A673 (cell line): ENCODE results near the gene TSPEAR. TPM values are rescaled to one million over a fixed set of nuclear protein-coding genes. Genes with fewer than 3 reads are reported as not detected.

Experiments
- BruUV-seq: library from RNA; stranded (reverse); fragments of 400-500 nt; replicated peaks from 2 replicates; lab custom pipeline; 2021; lab: Mats Ljungman, UMichigan
- CTCF ChIA-PET: fragments of 300-600 bp; sonication (Branson Sonifier 250); formaldehyde crosslinking; loops from one replicate; lab custom pipeline; 2022; ENCODE audit warnings: antibody characterized with exemption; lab: Charles Lee
- POLR2A ChIA-PET: fragments of 300-600 bp; sonication (Branson Sonifier 250); formaldehyde crosslinking; loops from one replicate; lab custom pipeline; 2022; ENCODE audit warnings: antibody characterized with exemption; ENCODE audit not compliant: low non-redundant PET; lab: Charles Lee
- DNase-seq: peaks from one replicate; pipeline ENCODE4 v3.0.0-alpha.2; 2015; ENCODE audit warnings: low spot score
- H3K27ac ChIP-seq: fragments of 200-600 bp; sonication (generic); 2 replicates; pipeline ENCODE4 v1.5.1; 2016; ENCODE audit warnings: mixed run types, low read depth, mild to moderate bottlenecking, mixed read lengths, antibody characterized with exemption, low read length; ENCODE audit not compliant: poor library complexity, severe bottlenecking
- H3K27me3 ChIP-seq: fragments of 200-600 bp; sonication (generic); replicated peaks from 2 replicates; pipeline ENCODE4 v1.6.1; 2017; ENCODE audit warnings: mixed run types, low read depth, mild to moderate bottlenecking, mixed read lengths, antibody characterized with exemption, low read length; ENCODE audit not compliant: insufficient read depth, poor library complexity
- H3K36me3 ChIP-seq: fragments of 200-600 bp; sonication (generic); 2 replicates; pipeline ENCODE4 v1.6.1; 2016; ENCODE audit warnings: mixed run types, mild to moderate bottlenecking, mixed read lengths, antibody characterized with exemption, low read length; ENCODE audit not compliant: insufficient read depth, poor library complexity, severe bottlenecking
- H3K4me1 ChIP-seq: fragments of 200-600 bp; sonication (generic); 2 replicates; pipeline ENCODE4 v1.6.1; 2017; ENCODE audit warnings: mixed run types, mild to moderate bottlenecking, mixed read lengths, antibody characterized with exemption, low read length; ENCODE audit not compliant: insufficient read depth, poor library complexity, severe bottlenecking
- H3K4me3 ChIP-seq: fragments of 200-600 bp; sonication (generic); 2 replicates; pipeline ENCODE4 v1.5.1; 2016; ENCODE audit warnings: low read depth, mixed run types, mild to moderate bottlenecking, mixed read lengths, low read length; ENCODE audit not compliant: poor library complexity, severe bottlenecking
- H3K9me3 ChIP-seq: fragments of 200-600 bp; sonication (generic); 2 replicates; pipeline ENCODE4 v1.6.1; 2016; ENCODE audit warnings: mixed run types, low read depth, mild to moderate bottlenecking, mixed read lengths, antibody characterized with exemption, low read length; ENCODE audit not compliant: poor library complexity, severe bottlenecking
- CTCF ChIP-seq: fragments of 300-800, 200-600 bp; sonication (generic); conservative IDR thresholded peaks from 2 replicates; pipeline ENCODE4 v1.5.1; 2017; ENCODE audit warnings: low read depth, mild to moderate bottlenecking, antibody characterized with exemption, low read length, moderate library complexity, mixed read lengths
- EZH2 ChIP-seq: fragments of 200-600 bp; sonication (generic); IDR thresholded peaks from 2 replicates; pipeline ENCODE4 v1.6.1; 2017; ENCODE audit warnings: borderline replicate concordance, low read depth, mild to moderate bottlenecking, mixed read lengths, antibody characterized with exemption, low read length; ENCODE audit not compliant: poor library complexity, severe bottlenecking
- intact Hi-C: fragments of 100-400 bp; cut with micrococcal nuclease; formaldehyde crosslinking; loops from one replicate; pipeline ENCODE4 v1.10.0; 2022; ENCODE audit not compliant: unreplicated experiment
- total RNA-seq: library from RNA; stranded (reverse); gene quantifications from 2 replicates; pipeline ENCODE4 v1.2.3, GENCODE V29; 2021

TSPEAR gene
- total RNA-seq, 1 experiment from 2014 or later, result 8.3 TPM

DNA sequence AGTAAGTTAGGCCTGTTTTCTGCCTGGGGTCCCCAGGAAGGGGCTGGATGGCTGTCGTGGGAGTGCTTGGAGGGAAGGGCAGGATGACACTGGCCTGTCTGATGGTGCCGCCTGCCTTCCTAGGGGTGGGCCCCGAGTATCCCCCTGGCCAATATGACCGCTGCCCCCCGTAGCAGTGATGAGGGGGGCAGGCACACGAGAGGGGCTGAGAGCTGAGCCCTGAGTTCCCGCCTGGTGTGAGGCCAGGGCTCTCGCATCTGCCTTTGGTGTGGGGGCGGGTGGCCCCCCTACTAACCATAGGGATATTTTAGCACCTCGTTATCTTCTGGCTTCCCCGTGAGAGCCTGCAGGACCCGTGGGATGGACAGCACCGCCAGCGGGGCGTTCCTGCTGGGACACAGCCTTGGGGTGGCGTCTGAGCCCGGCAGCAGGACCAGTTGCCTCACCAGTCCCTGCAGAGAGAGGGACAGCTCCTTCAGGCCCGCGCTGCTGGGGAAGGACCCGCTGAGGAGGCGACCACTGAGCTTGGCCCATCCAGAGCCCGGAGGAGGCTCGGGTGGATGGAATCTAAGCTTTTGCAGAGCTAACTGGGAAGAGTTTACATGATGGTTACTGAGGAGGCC lies 181.8 kb downstream of the TSPEAR start:
- H3K4me3 ChIP-seq, result no peak overlapping the region
- no peaks in the 10 kb centered on the region for H3K9me3 ChIP-seq
- TF ChIP-seq CTCF (no peak), EZH2 (no peak)
- ChIA-PET POLR2A (no interaction called here), CTCF (no interaction called here)
- no peaks in the 10 kb centered on the region for H3K27me3 ChIP-seq
- no TSS peak for BruUV-seq
- H3K4me1 ChIP-seq, result no peaks in the 10 kb centered on the region
- no peak for DNase-seq
- no peak overlapping the region for H3K27ac ChIP-seq
- no peaks in the 10 kb centered on the region for H3K36me3 ChIP-seq
- intact Hi-C loops, result no loop called here

DNA sequence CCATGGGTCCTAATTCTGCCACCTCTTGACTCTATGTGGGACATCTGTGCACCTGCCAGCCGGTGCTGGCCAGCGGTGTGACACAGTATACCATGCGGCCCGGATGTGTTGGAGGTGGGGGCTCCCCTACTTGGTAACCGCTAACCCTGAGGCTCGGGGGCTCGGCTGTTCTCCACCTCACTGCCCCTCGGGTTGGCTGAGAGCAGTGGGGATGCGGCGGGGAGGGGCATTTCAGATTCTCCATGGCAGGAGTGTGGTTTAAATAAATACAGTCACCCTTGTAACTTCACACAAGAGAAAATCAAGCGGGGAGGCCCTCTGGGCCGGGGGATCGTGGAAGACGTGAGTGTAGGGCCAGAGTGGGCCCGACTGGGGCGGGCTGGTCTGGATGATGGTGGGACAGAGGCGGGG lies 182.4 kb downstream of the TSPEAR start:
- intact Hi-C loops, result no loop called here
- no peak for DNase-seq
- POLR2A ChIA-PET, result no interaction called here

GRCh38 chr21:44528634-44528995 lies 182.8 kb downstream of the TSPEAR start:
- Histone ChIP-seq H3K9me3 (peaks cover 6% of the 10 kb centered on the region), H3K4me1 (no peaks in the 10 kb centered on the region), H3K4me3 (no peak overlapping the region), H3K27me3 (no peaks in the 10 kb centered on the region), H3K27ac (no peak overlapping the region), H3K36me3 (no peaks in the 10 kb centered on the region)
- ChIA-PET POLR2A (no interaction called here), CTCF (no interaction called here)
- no peak for DNase-seq
- no TSS peak for BruUV-seq
- intact Hi-C loops, result no loop called here
- TF ChIP-seq EZH2, result no peak

More for the DNA sequence above, 182.4 kb downstream of the TSPEAR start:
- Histone ChIP-seq H3K27ac (no peak overlapping the region), H3K27me3 (no peaks in the 10 kb centered on the region), H3K4me3 (no peak overlapping the region), H3K9me3 (peaks cover 4% of the 10 kb centered on the region), H3K4me1 (no peaks in the 10 kb centered on the region), H3K36me3 (no peaks in the 10 kb centered on the region)
- CTCF ChIA-PET, result no interaction called here
- TF ChIP-seq CTCF (no peak), EZH2 (no peak)
- BruUV-seq, result no TSS peak

DNA sequence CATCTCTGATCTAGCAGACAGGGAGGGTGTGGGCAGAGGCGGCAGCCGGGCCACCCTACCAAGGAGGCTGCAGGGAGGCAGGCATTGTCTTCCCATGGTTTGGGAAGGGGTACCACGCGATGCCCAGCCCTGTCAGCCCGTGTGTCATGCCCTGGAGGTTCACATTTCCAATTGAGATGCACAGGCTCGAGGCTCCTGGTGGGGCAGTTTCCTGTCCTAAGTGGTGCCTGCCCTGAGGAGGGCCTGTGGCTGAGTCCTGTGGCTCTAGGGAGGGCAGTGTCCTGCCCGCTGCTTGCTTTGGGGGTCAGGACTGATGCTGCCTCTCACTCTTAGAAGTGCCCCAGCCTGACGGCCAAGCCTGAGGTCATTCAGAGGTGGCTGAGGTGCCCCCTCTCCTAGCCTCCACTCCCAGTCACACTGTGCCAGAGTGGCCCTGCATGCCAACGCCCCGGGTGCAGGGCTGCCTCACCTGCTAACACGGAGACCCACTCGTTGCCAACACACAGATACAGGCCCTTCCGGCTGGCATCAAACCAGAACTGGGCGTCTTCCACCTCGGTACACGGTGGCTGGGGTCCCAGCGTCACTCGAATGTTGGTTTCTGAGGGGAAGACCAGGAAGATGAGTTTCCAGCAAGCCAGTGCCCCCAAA lies 183.3 kb downstream of the TSPEAR start:
- BruUV-seq, result no TSS peak
- Histone ChIP-seq H3K36me3 (no peaks in the 10 kb centered on the region), H3K4me3 (no peak overlapping the region), H3K27ac (no peak overlapping the region), H3K9me3 (peaks cover 6% of the 10 kb centered on the region), H3K27me3 (no peaks in the 10 kb centered on the region), H3K4me1 (no peaks in the 10 kb centered on the region)
- intact Hi-C loops, result no loop called here
- DNase-seq, result no peak
- ChIA-PET POLR2A (no interaction called here), CTCF (no interaction called here)
- TF ChIP-seq CTCF, result no peak
- TF ChIP-seq EZH2, result no peak
